Endothelial cell of umbilical vein (primary cell): ENCODE results near the gene GSDME.

Experiments used
- CTCF ChIP-seq, 2 donors: IDR thresholded peaks; 1 replicate in 1 of 2; 2 replicates in 1 of 2; pipeline ENCODE4 v1.5.1; 2011; ENCODE audit warnings: low read length in 2 of 2, mild to moderate bottlenecking in 2 of 2, moderate library complexity in 2 of 2, control low read depth in 1 of 2, inconsistent platforms in 1 of 2, low read depth in 1 of 2; ENCODE audit not compliant: insufficient read depth in 1 of 2; ENCODE audit errors: extremely low read depth in 1 of 2
- JUN ChIP-seq: IDR thresholded peaks from 2 replicates; pipeline ENCODE4 v1.6.1; 2011; ENCODE audit warnings: borderline replicate concordance, low read depth; ENCODE audit not compliant: insufficient read length, insufficient read depth
- POLR2AphosphoS5 ChIP-seq: IDR thresholded peaks from 2 replicates; pipeline ENCODE4 v1.6.1; 2012; ENCODE audit warnings: low read depth, mild to moderate bottlenecking, control low read depth, low read length, moderate library complexity; ENCODE audit not compliant: insufficient read depth

GRCh38 chr7:24670782-24671181 lies 86.5 kb downstream of the GSDME start:
- TF ChIP-seq POLR2AphosphoS5 (no peak), JUN (no peak), CTCF (IDR thresholded peaks at IDR 0.05; ENCODE audit: extremely low read depth in 1 of 2, insufficient read depth in 1 of 2, low read depth in 1 of 2, low read length in 2 of 2) (no peak)
